Tibial artery (tissue), 4 donors: ENCODE measurements around the gene PPOX.

Experiments used
- DNase-seq, 2 donors: peaks; one replicate each; pipeline ENCODE4 v3.0.0-alpha.2; 2019
- H3K27ac ChIP-seq, 2 donors: fragments of 200-600 bp; sonication (generic) in 1 of 2; 1 replicate in 1 of 2; 2 replicates in 1 of 2; pipeline ENCODE4 v1.5.1; 2018 to 2019; ENCODE audit warnings: mild to moderate bottlenecking in 1 of 2
- H3K27me3 ChIP-seq, 2 donors: fragments of 200-600 bp; sonication (generic) in 1 of 2; one replicate each; pipeline versions ENCODE4 v1.5.1 to v1.6.0; 2016 to 2019
- H3K36me3 ChIP-seq, 3 donors: fragments of 200-600 bp; sonication (generic) in 2 of 3; one replicate each; pipeline ENCODE4 v1.5.1; 2016 to 2019; ENCODE audit warnings: mild to moderate bottlenecking in 2 of 3
- H3K4me1 ChIP-seq, 4 donors: fragments of 200-600 bp; sonication (generic) in 2 of 4; 1 replicate in 3 of 4; 2 replicates in 1 of 4; pipeline ENCODE4 v1.5.1; 2016 to 2019
- H3K4me3 ChIP-seq, 2 donors: fragments of 200-600 bp; sonication (generic) in 1 of 2; 1 replicate in 1 of 2; 2 replicates in 1 of 2; pipeline ENCODE4 v1.5.1; 2018 to 2019; ENCODE audit warnings: mild to moderate bottlenecking in 2 of 2
- H3K9me3 ChIP-seq, 3 donors: fragments of 200-600 bp; sonication (generic) in 1 of 3; one replicate each; pipeline ENCODE4 v1.5.1; 2016 to 2019
- CTCF ChIP-seq, 2 experiments: fragments of 200-600 bp in 1 of 2; fragments of 450-650 bp in 1 of 2; IDR thresholded peaks; one replicate each; pipeline ENCODE4 v1.5.1; 2017 to 2019; ENCODE audit warnings: antibody characterized with exemption in 2 of 2, mild to moderate bottlenecking in 1 of 2, moderate library complexity in 1 of 2
- intact Hi-C: fragments of 100-400 bp; cut with DNase I; formaldehyde crosslinking; loops from one replicate; pipeline ENCODE4 v1.15.0; 2023; ENCODE audit warnings: low total_unique reads

Gene PPOX

GRCh38 chr1:161121834-161122233 lies 44.4 kb upstream of the PPOX start:
- no peak overlapping the region for H3K27ac ChIP-seq
- intact Hi-C loops: no loop called here

GRCh38 chr1:161122967-161123366 lies 43.3 kb upstream of the PPOX start:
- H3K9me3 ChIP-seq: no peaks in the 10 kb centered on the region
- peaks cover 0 to 27% (median 20%) of the 10 kb centered on the region in 4 donors for H3K4me1 ChIP-seq
- DNase-seq: no peak
- peaks cover 38 to 84% (median 78%) of the 10 kb centered on the region in 3 donors for H3K36me3 ChIP-seq
- TF ChIP-seq CTCF (IDR thresholded peaks at IDR 0.05): no peak
- no peak overlapping the region for H3K4me3 ChIP-seq
- no peaks in the 10 kb centered on the region for H3K27me3 ChIP-seq
- intact Hi-C loops: no loop called here
- H3K27ac ChIP-seq: no peak overlapping the region

More at GRCh38 chr1:161121834-161122233, 44.4 kb upstream of the PPOX start:
- Histone ChIP-seq H3K9me3 (no peaks in the 10 kb centered on the region), H3K36me3 (peaks cover 38 to 73% (median 66%) of the 10 kb centered on the region in 3 donors), H3K4me3 (no peak overlapping the region), H3K27me3 (no peaks in the 10 kb centered on the region), H3K4me1 (peaks cover 0 to 30% (median 22%) of the 10 kb centered on the region in 4 donors)
- TF ChIP-seq CTCF (IDR thresholded peaks at IDR 0.05): no peak
- DNase-seq: no peak

GRCh38 chr1:161127649-161128048 lies 38.6 kb upstream of the PPOX start:
- TF ChIP-seq CTCF (IDR thresholded peaks at IDR 0.05): no peak
- intact Hi-C loops: no loop called here
- H3K9me3 ChIP-seq: no peaks in the 10 kb centered on the region
- H3K27me3 ChIP-seq: no peaks in the 10 kb centered on the region
- peaks cover 0 to 48% (median 28%) of the 10 kb centered on the region in 4 donors for H3K4me1 ChIP-seq
- H3K27ac ChIP-seq: no peak overlapping the region
- peaks cover 31 to 72% (median 64%) of the 10 kb centered on the region in 3 donors for H3K36me3 ChIP-seq
- no peak overlapping the region for H3K4me3 ChIP-seq
- DNase-seq: no peak

GRCh38 chr1:161128591-161129420 lies 37.4 kb upstream of the PPOX start:
- no peak for TF ChIP-seq CTCF (IDR thresholded peaks at IDR 0.05)
- Histone ChIP-seq H3K36me3 (peaks cover 21 to 61% (median 52%) of the 10 kb centered on the region in 3 donors), H3K27me3 (no peaks in the 10 kb centered on the region), H3K27ac (no peak overlapping the region), H3K9me3 (no peaks in the 10 kb centered on the region), H3K4me1 (peaks cover 0 to 52% (median 33%) of the 10 kb centered on the region in 4 donors), H3K4me3 (no peak overlapping the region)
- no peak for DNase-seq
- intact Hi-C loops: no loop called here

GRCh38 chr1:161130266-161130665 lies 36.0 kb upstream of the PPOX start:
- no peak for DNase-seq
- intact Hi-C loops: no loop called here
- H3K9me3 ChIP-seq: no peaks in the 10 kb centered on the region
- H3K27ac ChIP-seq: peak overlapping the region in 1 of 2 donors; percentile 91
- H3K4me3 ChIP-seq: no peak overlapping the region
- no peak for TF ChIP-seq CTCF (IDR thresholded peaks at IDR 0.05)
- no peaks in the 10 kb centered on the region for H3K27me3 ChIP-seq
- H3K36me3 ChIP-seq: peaks cover 13 to 46% (median 40%) of the 10 kb centered on the region in 3 donors
- peaks cover 0 to 64% (median 40%) of the 10 kb centered on the region in 4 donors for H3K4me1 ChIP-seq
